Dermis blood vessel endothelial cell (primary cell): ENCODE measurements around the gene EXOC4. TPM values are rescaled to one million over a fixed set of nuclear protein-coding genes. Genes with fewer than 3 reads are reported as not detected.
"Not testable (repeated sequence)": the region's sequence is repeated elsewhere in the genome, so short reads cannot be mapped to it uniquely, and the experiment has no call there.

Experiments
- DNase-seq: peaks from one replicate; pipeline ENCODE4 v3.0.0; 2010
- total RNA-seq: library from RNA; depleted of rRNA; stranded (reverse); fragments of >200 nt; gene quantifications from 2 replicates; pipeline ENCODE4 v1.2.3, GENCODE V29; 2014

EXOC4 gene
- total RNA-seq, 1 donor from 2014 or later, result 112 TPM

GRCh38 chr7:134056816-134057215 lies 803.9 kb downstream of the EXOC4 start:
- no peak for DNase-seq

GRCh38 chr7:134058521-134058920 lies 805.6 kb downstream of the EXOC4 start:
- DNase-seq, result no peak

- DNase-seq, result peak; percentile 6
Observed at GRCh38 chr7:134058980-134059379, 806.1 kb downstream of the EXOC4 start.

DNA sequence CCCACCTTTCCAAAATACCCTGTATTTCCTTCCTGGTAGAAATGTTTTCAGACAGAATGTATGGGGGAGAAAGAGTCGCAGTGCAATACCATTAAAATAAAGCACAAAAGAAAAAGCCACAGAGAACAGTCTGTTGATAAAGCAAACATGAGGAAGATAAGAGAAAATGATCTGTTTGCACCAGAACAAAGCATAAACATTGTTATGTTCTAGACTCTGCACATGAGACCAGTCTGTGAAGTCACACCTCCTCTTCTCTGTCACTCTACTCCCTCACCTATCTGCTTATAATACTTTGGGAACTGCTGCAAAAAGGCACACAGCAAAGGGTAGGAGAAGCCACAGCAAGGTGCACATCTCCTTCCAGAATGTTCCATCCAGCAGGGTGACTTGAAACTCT lies 807.0 kb downstream of the EXOC4 start:
- no peak for DNase-seq

DNA sequence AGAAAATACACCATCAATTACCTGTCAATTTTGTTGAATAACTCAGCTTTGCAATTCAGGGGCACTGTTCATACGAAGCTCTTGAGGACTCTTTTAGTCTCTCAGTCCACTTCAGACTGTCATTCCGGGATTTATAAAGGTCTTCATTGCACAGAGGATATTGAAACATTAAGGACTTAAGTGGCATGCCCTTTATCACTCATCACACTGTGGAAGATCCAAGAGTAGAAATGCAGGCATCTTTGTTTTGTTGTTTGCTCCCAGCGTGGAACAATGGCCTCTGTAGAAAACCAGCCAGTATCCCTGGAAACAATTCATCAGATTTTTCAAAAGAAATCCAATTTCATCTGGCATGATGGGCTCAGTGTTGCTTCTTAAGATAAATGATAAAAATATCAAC lies 808.0 kb downstream of the EXOC4 start:
- DNase-seq, result no peak

DNA sequence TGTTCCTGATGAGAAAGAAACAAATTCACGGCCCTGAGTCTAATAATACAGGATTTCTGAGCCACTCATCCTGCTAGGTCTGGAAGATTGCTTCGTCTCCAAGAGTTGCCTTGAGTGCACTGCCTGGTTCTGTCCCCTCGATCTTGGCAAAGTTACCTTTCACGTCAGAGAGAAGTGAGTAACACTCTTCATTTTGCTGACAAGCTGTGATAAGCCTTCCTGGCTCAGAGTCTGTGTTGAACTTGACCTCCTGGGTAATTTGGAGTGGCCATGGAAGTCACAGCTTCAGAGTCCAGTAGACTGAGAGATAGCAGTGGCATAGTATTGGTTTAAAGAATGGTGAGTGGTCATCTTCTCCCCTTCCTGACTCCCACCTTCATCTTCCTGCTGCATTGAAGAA lies 809.6 kb downstream of the EXOC4 start:
- DNase-seq, result no peak

DNA sequence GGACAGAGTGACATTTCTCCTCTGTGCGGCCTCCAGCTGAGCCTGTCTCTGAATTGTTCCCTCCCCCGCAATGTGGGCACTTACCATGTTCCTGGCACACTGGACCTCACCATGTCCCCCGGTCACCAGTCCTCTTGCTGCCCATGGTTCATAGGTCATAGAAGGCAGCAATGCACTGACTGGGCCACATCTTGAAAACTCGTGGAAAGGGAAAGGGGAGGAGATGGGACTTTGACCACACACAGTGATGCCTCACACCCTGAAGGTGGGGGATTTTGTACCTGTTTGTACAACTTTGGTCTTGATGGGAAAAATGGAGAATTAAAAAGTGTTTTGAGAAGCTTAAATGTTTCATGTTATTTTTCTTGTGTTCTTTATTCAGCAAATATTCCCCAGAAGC lies 812.5 kb downstream of the EXOC4 start:
- no peak for DNase-seq

DNA sequence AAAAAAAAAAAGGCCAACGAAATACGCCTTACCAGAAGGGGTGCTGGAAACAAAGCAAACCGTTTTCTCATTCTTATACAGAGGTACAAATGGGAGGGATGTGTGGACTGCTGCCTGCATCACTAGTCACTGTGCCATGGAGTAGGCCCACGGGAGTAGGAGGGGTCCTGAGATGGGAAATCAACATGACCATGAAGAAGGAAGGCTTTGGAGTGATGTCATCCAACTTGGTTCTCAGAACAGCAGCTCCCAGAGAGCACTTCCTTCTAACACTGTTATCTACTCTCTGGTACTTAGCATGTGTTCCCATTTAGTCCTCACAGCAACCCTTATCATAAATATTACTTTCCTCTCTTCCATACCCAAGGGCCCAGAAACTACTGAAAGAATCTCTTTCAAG lies 814.3 kb downstream of the EXOC4 start:
- no peak for DNase-seq

DNA sequence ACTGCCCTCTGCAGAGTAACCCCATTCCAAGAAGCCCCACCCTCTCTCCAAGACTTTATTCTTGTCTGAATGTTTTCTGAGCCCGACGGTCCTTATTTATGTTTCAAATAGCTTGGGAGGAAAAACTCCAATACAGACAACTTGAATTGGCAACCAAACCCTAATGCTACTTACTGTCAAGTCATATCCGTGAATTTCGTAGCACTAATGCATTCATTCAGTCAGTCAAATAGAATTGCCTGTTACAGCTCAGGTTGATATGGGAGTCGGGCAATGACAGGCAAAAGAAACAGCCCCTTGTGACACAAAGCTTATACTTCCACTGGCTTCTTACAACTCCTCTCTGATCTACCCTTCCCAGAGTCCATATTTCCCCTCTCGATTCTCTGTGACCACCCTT lies 815.8 kb downstream of the EXOC4 start:
- DNase-seq, result no peak

GRCh38 chr7:134069187-134069586 lies 816.3 kb downstream of the EXOC4 start:
- no peak for DNase-seq

DNA sequence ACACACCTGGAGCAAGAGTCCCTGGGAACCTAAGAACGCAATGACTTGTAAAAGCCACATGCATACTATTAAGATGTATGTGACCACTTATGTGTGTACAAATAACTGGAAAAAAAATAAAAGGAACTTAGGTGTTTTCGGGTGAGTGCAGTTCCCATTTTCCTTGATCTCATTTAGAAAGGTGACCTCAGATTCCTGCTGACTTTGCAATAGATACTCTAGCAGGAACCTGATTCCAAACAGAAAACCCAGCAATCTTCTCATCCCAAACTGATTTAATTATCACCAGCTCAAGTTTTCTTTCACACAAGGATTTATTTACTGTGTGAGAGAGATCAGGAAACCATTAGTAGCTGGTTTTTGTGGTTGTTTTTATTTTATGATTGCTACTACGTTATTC lies 817.8 kb downstream of the EXOC4 start:
- no peak for DNase-seq

- DNase-seq, result no peak
Observed at GRCh38 chr7:134071355-134072331, 818.8 kb downstream of the EXOC4 start.

GRCh38 chr7:134073276-134073675 lies 820.4 kb downstream of the EXOC4 start:
- DNase-seq, result no peak

DNA sequence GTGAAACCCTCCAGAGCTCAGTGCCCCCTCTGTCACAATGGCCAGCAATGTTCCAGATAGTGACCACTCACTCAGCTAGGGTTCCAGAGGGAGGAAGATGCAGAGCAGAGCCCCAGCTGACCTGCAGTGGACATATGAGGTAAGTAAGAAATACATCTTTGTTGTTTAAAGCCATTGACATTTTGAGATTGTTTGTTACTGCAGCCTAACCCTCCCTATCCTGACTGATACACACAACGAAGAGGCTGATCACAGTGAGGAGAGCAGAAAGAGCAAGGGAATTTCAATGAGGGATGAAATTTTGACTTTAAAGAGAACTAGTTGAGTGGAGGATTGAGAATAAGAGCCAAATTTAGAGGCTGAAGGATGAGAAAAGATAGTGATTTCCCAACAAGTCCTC lies 822.9 kb downstream of the EXOC4 start:
- DNase-seq, result no peak

DNA sequence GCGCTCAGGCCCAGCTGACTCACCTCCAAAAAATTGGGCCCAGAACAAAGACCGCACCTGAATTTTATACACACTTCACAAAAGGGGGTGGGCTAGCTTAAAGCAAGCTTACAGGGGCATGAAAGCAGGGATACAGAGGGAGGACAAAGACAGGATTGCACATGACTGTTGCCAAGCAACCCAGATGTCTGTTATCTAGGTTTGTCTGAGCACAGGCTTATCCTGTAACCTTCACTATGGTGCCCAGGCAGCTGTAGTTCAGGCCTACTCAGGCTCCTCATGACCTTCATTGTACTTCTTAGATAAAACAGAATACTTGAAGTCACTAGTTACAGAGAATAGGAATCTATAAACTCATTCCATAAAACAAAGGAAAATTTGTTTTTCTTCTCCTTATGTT lies 824.7 kb downstream of the EXOC4 start:
- not testable (repeated sequence) for DNase-seq

DNA sequence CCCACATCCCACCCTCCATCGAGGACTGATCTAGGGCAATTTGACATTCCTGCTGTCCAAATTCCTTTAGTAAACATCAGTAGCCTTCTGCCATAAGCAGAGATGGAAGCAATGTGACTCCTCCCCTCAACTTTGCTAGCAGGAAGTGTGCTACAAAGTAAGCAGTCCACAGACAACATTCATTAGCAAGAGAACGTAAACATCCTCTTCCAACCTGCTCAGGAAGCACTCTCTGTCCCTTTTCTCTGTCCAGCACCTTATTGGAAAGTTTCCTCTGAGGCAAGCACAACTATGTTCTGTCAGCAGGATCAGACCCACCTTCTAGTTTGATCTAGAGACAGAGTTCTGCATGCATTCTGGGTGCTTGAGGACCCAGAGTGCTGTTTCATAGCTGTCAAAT lies 826.1 kb downstream of the EXOC4 start:
- DNase-seq, result peak; percentile 14

DNA sequence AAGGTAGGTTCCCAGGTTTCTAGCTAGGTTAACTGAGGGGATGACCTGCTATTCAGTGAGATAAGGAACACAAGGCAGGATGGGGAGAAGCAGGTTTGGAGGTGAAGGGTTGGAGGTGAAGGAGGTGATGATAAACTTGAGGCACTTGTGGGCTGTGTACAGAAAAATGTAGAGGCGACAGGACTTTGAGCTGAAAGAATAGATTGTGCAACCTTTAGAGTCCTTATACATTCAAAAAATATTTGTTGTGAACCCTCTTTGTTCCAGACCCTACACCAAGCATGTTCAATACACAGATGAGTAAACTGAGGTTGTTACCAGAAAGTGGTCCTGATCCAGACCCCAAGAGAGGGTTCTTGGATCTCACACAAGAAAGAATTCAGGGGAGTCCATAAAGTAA lies 828.8 kb downstream of the EXOC4 start:
- DNase-seq, result no peak

DNA sequence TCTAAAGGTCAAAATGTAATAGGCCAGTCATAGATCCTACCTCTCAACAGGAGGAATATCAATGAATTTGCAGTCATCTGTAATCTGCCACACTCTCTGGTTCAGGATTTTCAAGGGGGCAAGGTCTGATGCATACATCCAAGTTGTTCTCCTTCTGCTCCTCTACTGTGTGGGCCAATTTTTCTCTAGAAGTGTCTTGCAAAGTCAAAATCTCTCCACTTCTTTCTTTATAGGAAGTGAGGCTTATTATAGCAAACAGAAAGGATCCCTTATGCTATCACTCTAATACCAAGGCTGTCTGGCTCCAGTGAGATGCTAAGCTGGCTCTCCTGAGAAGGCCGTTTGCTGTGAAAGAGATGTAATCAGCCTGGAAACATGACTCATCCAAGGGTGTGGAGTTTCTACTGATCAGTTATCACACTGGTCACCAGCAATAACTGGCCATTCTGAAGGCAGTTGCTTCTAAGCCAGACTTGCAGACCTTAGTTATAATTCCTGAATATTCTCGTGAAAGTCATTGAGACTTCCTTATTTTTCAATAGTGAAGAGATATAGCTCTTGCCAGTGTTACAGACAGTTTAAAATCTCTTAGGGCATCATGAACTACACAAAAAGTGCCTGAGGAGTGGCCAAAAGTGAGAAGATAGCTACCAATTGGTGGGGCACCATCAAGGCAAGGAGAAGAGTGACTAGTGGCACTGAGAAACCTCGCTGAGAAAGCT lies 831.0 kb downstream of the EXOC4 start:
- DNase-seq, result no peak

DNA sequence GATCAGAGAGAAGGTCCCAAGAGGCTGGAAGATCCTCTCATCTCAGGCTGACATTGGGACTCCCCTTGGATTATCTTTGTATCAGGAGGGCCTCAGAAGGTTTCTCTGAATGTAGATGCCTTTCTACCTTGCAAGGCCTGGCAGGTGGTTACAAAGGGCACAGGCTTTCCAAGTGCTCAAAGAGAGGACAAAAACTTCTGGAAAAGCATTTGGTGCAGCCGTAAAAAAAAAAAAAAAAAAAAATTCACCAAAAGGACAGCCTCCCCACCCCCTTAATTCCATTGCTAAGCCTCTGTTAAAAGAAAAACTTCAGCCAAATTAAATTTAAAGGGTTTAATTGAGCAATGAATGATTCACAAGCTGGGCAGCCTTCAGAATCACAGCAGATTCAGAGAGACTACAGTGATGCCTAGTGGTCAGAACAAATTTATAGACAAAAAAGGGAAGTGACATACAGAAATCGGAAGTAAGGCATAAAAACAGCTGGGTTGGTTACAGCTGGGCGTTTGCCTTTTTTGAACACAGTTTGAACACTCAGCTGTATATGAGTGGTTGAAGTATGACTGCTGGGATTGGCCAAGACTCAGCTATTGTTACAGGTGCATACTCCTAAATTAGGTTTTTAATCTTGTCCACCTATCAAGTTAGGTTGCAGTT lies 831.7 kb downstream of the EXOC4 start:
- DNase-seq, result no peak

GRCh38 chr7:134085311-134085710 lies 832.4 kb downstream of the EXOC4 start:
- DNase-seq, result no peak

DNA sequence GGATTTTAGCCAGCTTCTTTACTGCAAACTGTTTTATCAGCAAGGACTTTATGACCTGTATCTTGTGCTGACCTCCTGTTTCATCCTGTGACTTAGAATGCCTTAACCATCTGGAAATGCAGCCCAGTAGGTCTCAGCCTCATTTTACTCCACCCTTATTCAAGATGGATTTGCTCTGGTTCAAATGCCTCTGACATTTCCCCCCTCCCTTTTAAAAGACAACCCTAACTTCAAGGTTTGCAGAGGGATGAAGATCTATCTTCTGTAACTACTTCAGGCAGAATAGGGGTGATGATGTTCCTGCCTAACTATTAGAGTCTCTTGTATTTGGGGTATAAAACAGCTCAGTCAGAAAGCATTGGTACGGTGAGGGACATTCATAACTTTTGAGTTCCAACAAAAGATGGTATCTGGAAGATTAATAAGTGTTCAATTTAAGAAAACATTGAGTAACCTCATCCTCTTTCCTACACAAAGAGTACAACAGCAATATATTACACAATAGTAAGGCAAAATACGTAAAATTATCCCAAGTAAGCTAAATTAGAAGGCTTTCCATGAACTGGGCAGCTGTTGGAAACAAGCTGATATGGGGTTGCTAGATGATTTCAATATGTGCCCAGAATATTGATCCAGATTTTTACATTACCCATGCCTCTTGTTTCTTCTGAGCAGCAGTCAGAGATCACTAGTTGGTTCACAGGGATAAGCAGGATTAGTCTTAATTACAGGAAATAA lies 834.3 kb downstream of the EXOC4 start:
- DNase-seq, result no peak

DNA sequence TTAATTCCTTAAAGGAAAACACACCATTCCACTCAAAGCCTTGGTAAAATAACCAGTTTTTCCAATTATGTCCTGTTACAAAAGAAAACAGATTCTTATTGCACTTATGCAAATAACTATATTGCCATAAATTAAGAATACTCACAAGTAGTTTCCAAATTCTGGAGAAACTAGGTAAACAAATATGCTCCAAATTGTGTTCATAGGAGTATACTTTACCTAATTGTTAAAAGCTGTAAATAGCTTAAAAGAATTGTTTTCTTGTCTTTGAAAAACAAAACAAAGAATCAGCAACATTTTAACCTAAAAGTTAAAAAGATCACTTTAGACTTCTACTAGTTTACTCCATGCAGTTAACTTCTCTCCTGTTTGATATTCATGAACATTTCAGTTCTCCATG lies 835.3 kb downstream of the EXOC4 start:
- DNase-seq, result no peak

GRCh38 chr7:134089446-134089845 lies 836.6 kb downstream of the EXOC4 start:
- no peak for DNase-seq
